Fibroblast of skin of right biceps (primary cell): ENCODE data around the gene EHMT2.
"Not testable (repeated sequence)": the region's sequence is repeated elsewhere in the genome, so short reads cannot be mapped to it uniquely, and the experiment has no call there.

Experiments
- DNase-seq: peaks from one replicate; pipeline ENCODE4 v3.0.0-alpha.2; 2013

EHMT2 gene

DNA sequence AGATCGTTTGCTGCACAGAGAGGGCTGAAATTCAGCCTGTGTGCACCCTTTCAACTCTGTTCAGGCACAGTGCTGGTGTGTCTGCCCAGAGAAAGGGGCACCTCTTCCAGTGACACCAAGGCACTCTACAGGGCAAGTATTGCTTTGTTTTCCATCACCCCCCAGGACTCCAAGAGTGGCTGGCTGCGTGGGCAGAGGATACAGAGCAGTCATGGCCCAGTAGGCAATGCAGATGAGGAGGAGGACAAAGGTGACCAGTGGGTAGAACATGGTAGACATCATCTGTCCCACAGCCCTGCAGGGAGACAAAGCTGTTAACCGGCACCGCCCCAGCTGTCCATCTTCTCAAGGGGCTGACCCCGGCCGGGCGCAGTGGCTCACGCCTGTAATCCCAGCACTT is 28.2 kb downstream of the EHMT2 start:
- DNase-seq = no peak

GRCh38 chr6:31868658-31868971 is 28.9 kb downstream of the EHMT2 start:
- DNase-seq = not testable (repeated sequence)

DNA sequence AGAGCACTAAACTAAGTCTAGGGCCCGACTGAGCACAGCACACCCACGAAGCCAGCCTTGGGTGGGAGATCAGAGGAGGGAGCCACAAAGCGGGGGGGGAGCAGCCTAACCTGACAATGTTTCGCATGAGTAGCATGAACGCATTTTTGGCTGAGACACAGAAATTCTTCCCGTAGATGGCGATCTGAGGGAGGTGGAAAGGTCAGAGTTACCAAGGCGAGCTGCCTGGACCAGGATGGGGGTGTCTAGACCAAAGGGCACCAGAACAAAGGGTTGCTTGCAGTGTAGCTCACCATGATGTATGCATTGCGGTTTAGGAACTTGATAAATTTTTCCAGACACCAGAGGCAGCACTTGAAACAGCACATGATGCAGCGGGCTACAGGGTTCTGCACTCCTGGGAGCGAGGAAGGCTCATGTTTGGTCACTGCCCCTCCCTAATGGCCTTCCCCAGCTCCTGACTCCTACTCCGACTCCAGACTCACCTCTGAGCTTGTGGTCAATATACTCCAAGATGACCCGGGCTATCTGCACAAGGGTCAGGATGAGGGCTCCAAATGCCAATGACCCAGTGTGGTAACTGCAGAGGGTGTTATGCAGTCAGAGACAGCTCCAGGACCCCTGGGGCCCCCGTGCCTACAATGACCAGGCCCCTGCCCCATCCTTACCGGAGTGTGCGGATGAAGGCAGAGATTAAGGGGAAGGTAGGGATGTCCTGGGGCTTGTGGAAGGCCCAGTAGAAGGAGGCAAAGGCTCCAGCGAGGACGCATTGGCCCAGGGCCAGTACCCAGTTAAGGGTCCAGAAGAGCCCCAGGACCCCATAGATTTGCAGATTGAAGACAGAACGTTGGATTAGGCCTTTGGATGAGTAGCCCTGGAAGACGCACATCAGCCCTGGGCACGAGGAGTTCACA is 32.0 kb downstream of the EHMT2 start:
- no peak for DNase-seq

DNA sequence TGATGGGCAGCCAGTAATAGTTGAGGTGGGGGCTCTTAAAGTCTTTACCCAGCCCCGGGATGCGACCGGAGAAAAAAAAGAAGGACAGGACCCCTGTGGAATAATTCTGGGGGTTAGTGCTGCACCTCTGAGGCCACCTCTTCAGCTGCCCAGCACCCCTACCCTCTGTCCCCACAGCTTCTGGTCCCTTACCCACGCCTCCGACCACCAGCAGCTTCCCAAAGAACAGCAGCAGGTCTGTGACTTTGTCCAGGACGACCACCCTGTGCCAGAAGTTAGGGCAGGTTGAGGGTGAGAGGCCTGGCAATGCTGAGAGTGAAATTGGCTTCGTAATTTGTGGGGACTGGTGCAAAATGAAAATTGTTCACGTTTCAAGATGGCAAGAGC is 32.7 kb downstream of the EHMT2 start:
- DNase-seq = no peak

- DNase-seq = not testable (repeated sequence)
These were observed 33.4 kb downstream of the EHMT2 start for GRCh38 chr6:31864123-31864562.

DNA sequence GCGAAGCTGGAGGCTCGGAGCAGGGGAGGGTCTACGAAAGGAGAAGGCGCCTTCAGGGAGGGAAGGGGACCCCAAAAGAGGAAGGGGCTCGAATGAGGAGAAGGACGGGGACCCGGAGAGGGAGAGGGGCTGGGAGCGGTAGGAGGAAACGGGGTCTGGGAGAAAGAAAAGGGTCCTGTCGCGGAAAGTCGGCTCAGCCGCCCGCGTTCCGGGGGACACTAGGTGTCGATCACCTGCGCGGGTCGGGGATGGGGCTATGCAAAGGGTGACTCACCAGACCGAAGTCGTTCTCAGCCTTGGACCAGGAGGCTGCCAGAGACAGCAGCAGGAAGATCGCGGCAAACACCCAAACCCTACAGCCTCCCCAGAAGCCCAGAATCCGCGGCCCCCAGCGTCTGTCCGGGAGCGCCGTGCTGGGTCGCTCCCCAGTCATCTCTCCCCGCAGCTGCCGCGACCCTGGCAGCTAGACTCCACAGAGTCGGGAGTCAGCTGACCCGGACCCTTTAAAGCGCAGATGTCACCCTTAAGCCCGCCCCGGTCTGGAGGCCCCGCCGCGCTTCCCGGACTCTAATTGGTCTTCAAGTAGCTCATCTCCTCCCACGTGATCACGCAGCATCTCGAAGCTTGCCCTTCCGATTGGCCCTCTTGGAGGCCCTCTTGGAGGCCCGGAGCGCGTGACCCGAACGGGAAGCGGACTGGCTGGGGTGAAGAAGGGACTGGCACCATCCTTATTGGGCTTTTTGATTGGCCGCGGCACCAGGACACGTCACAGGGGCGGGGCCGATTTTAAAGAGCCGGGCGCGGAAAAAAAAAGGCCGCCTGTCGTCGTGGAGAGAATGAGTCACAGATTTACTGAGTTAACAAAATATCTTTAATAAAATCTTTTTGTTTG is 34.9 kb downstream of the EHMT2 start, which contains the start of gene NEU1:
Gene NEU1, minus strand, starts transcription at position 478 of the 892 bp plus-strand sequence. Its CDS starts 45 bp downstream, at position 433.
- peak; percentile 100 for DNase-seq

GRCh38 chr6:31861919-31862343 is 35.6 kb downstream of the EHMT2 start:
- no peak for DNase-seq

DNA sequence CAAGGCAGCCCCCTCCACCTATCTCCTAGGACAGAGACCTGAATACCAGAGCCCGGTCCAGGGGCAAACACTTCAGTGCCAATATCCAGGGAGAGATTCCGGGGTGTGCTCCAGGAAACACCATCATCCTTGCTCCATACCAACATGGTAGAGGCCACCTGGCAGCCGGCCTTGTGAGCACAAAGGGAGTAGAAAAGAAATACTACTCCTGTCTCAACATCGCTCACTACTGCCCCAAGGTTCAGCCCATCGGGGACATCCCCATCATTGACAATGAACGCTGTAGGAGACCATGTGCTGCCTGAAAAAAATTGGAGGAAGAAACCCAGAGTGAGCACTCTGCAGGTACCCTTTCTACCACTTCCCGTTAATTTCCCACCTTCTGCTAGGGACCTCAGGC is 36.3 kb downstream of the EHMT2 start:
- no peak for DNase-seq

GRCh38 chr6:31860349-31860748 is 37.1 kb downstream of the EHMT2 start:
- DNase-seq = no peak

GRCh38 chr6:31859923-31860322 is 37.6 kb downstream of the EHMT2 start:
- no peak for DNase-seq

- no peak for DNase-seq
These were observed 38.8 kb downstream of the EHMT2 start for GRCh38 chr6:31858707-31859106.

DNA sequence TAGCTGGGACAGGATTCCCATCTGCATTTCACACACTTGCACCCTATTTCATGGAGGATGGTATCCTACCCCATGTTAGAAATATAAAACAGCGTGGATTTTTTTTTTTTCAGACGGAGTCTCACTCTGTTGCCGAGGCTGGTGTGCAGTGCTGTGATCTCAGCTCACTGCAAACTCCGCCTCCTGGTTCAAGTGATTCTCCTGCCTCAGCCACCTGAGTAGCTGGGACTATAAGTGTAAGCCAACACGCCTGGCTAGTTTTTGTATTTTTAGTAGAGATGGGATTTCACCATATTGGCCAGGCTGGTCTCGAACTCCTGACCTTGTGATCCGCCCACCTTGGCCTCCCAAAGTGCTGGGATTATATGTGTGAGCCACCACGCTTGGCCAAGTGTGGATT is 39.7 kb downstream of the EHMT2 start:
- DNase-seq = not testable (repeated sequence)

GRCh38 chr6:31851980-31852718 is 45.3 kb downstream of the EHMT2 start:
- DNase-seq = not testable (repeated sequence)

GRCh38 chr6:31851485-31851832 is 46.0 kb downstream of the EHMT2 start:
- DNase-seq = no peak

- DNase-seq = no peak
These were observed 46.6 kb downstream of the EHMT2 start for GRCh38 chr6:31850765-31851484.

- no peak for DNase-seq
These were observed 50.1 kb downstream of the EHMT2 start for GRCh38 chr6:31847276-31847978.

DNA sequence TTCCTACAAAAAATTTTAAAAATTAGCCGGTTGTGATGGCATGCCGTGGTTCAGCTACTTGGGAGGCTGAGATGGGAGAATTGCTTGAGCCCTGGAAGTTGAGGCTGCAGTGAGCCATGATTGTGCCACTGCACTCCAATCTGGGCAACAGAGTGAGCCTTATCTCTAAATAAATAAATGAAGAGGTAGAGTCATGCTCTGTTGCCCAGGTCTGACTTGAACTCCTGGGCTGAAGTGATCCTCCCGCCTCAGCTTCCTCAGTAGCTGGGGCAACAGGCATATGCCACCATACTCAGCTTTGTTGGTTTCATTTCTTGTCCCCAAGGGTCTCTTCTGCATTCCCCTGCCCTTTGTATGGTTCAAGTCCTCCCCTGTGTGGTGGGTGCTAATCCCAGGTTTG is 53.0 kb downstream of the EHMT2 start:
- no peak for DNase-seq

- DNase-seq = no peak
These were observed 55.4 kb downstream of the EHMT2 start for GRCh38 chr6:31842053-31842452.

DNA sequence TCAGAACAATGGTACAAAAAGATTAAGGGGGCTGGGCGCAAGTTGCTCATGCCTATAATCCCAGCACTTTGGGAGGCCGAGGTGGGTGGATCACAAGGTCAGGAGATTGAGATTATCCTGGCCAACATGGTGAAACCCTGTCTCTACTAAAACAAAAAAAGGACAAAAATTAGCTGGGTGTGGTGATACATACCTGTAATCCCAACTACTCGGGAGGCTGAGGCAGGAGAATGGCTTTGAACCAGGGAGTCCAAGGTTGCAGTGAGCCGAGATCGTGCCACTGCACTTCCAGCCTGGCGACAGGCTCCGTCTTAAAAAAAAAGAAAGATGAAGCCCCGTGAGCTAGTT is 57.7 kb downstream of the EHMT2 start:
- not testable (repeated sequence) for DNase-seq

DNA sequence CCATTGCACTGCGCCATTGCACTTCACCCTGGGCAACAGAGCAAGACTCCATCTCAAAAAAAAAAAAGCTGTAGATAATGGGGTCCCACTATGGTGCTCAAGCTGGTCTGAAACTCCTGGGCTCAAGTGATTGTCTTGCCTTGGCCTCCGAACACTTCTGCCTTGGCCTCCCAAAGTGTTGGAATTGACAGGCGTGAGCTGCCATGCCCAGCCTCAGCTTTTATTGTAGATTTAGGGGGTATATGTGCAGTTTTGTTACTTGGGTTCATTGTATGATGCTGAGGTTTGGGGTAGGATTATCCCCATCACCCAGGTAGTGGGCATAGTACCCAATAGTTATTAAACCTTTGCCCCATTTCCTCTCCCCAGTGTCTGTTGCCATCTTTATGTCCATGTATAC is 58.5 kb downstream of the EHMT2 start:
- no peak for DNase-seq

DNA sequence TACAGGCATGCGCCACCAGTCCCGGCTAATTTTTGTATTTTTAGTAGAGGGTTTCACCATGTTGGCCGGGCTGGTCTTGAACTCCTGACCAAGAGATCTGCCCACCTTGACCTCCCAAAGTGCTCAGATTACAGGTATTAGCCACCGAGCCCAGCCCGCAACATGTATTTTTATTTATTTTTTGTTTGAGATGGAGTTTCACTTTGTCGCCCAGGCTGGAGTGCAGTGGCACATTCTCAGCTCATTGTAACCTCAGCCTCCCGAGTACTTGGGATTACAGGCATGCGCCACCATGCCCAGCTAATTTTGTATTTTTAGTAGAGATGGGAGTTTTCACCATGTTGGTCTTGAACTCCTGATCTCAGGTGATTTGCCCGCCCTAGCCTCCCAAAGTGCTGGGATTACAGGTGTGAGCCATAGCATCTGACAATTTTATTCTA is 59.4 kb downstream of the EHMT2 start:
- not testable (repeated sequence) for DNase-seq
